GM19438 (cell line): ENCODE results near the gene TP53TG5.

ENCODE experiments used
- ATAC-seq: cut with Tn5 transposase; IDR thresholded peaks from one replicate; pipeline ENCODE4 v1.9.1; 2021; ENCODE audit warnings: low read depth; ENCODE audit not compliant: unreplicated experiment

Gene TP53TG5

GRCh38 chr20:45378191-45378590 lies at the start of gene TP53TG5:
TSS of gene TP53TG5 (minus strand) at chr20:45378325. CDS start at chr20:45378236, 89 bp downstream.
- no peak for ATAC-seq

DNA sequence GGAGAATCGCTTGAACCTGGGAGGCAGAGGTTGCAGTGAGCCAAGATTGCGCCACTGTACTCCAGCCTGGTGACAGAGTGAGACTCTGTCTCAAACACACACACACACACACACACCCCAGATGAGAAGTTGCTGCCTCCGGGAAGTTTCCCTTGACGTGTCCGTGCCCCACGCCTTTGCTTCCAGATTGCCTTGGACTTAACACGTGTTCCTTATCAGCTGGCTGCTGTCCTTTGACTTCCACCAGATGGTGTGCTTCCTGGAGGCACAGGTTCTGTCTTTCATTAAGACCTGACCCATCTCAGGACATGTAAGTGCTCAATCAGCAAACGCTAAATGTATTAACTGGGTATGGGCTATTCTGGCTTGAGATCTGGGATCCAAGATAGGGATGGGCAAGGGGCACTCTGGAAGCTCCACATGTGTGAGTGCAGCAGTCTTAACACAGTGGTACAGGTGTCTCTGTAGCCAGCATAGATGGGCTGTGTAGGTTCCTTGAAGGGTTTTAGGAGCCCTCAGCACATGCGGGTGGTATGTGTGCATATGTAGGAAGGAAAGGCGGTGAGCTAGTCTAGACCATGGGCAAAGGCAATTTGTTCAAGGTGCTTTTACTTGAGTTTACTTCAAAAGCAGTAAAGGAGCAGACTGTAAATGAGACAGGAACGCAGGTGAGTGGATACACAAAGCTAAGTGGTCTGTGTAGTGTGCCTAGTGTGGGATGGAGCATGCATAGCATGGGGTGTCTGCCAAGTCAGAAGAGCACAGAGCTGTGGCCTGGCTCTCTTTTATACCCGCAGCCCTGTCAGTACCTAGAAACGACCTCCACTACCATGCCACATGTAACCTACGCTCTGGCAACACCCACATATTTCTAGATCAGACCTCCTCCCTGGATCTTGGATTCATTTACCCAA lies 49.4 kb upstream of the TP53TG5 start:
- no peak for ATAC-seq

DNA sequence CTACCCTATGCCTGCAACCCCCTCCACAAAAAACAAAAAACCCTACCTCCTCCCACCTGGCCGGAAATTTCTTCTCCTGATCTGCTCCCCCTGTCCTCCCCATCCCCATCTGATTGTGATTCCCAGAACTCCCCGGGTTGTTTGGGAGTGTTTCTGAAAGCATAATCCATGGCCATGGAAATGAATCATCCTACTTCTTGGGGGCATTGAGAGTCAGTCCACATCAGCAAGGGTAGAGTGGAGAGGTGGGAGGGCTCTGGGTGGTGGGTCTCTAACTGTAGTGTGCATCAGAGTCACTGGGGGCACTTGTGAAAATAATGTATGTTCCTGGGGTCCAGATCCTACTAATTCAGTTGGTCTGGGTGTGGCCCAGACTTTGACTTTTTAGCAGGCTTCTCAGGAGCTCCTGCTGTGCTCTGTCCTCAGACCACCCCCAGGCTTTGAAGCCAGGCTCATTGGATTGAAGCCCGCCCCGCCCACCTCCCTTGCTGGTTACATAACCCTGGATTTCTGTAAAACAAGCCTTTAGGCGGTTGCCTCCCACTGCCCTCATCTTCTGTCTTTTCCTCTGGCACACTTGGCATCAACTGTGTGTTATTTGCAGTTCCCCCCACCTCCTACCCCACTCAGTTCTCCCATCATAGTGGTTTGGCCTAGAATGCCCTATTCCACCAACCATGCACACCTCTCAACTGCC lies 48.3 kb upstream of the TP53TG5 start:
- no peak for ATAC-seq

DNA sequence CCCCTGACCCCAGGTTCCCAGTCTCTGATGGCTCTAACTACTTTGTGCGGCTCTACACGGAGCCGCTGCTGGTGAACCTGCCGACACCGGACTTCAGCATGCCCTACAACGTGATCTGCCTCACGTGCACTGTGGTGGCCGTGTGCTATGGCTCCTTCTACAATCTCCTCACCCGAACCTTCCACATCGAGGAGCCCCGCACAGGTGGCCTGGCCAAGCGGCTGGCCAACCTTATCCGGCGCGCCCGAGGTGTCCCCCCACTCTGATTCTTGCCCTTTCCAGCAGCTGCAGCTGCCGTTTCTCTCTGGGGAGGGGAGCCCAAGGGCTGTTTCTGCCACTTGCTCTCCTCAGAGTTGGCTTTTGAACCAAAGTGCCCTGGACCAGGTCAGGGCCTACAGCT lies 47.4 kb upstream of the TP53TG5 start:
- ATAC-seq = no peak

DNA sequence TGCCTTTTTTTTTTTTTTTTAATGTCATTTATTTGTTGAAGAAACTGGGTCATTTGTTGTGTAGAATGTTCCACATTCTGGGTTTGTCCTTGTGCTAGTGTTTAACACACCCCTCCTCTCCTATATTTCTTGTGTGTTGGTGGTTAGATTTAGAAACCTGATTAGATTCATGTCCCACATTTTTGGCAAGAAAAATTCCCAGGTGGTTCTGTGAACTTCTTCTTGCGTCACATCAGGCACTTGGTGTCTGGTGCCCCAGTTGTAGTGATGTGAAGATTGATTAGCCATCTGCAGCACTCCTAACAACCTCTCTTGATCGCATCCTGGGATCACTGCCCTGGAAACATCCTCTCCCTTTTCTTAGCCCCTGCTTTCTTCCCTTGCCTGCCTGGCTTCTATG lies 45.6 kb upstream of the TP53TG5 start:
- no peak for ATAC-seq

GRCh38 chr20:45420125-45420524 lies 42.0 kb upstream of the TP53TG5 start:
- ATAC-seq = no peak

DNA sequence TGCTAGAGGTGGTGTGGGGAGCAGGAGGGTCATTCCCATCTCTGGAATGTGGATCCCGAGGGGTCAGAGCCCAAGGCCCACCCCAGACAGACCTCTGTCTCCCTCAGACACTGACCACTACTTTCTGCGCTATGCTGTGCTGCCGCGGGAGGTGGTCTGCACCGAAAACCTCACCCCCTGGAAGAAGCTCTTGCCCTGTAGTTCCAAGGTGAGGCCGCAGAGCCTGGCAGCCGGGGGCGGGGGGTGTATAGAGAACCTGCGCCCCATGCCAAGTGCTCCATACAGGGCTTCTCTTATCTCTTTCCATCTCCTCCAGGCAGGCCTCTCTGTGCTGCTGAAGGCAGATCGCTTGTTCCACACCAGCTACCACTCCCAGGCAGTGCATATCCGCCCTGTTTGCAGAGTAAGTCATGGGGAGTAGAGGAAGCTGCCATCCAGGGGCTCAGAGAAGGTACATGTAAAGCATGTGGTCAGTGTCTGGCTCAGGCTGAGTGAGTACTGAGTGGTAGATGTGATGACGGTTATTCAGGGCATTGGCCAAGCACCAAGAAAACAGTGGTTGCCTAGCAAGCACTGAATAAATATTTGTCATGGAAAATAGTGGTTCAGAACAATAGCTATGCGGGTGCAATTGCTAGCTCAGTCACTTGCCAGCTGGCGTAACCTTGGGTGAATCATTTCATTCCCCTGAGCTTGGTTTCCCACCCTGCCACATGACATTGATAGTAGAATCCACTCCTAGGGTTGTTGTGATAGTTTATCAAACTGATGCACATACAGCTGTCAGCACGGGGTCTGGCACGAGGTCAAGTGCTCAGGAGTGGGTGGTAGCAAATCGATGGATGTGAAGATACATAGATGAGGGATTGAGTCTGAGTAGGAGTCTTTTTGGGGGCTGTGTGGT lies 41.3 kb upstream of the TP53TG5 start:
- ATAC-seq = peak; percentile 65

GRCh38 chr20:45416917-45417316 lies 38.8 kb upstream of the TP53TG5 start:
- no peak for ATAC-seq

- peak; percentile 69 for ATAC-seq
These were observed 37.9 kb upstream of the TP53TG5 start, which contains the start of gene PIGT for GRCh38 chr20:45415822-45416637. TSS of gene PIGT (plus strand) at chr20:45416141. CDS start at chr20:45416157, 16 bp downstream.

DNA sequence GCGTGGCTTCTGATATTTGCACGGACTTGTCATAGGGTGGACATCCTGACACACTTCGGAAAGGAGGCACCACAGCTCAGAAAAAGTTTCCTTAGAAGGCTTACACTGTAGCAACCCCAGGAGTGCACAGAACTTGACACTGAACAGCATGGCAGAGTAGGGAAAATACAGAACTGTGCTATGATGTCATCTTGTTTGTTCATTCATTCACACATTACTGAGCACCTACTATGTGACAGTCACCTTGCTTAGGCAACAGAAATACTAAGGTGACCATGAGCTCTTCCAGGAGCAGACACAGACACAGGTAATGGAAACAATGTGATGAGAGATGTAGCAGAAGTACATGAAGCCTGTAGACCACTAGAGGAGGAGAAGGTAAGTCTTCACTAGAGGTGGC lies 35.4 kb upstream of the TP53TG5 start:
- no peak for ATAC-seq

- no peak for ATAC-seq
These were observed 34.5 kb upstream of the TP53TG5 start for GRCh38 chr20:45412653-45413052.

DNA sequence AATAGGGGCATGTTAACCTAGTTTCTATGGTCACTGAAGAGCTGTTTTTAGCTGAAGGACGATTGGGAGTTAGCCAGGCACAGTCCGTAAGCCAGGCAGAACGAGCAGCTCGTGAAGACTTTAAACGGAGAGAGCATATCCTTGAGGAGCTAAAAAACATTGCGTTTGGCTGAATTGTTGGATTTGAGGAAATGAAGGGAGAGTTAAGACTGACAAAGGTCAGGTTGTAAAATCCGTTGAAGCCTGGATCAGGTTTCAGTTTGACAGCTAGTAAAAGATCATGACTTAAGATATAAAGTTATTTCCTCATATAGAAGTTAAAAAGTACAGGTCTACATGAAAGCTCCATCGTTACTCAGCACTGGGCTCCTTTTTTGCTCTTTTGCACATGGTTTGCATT lies 32.8 kb upstream of the TP53TG5 start:
- ATAC-seq = no peak

DNA sequence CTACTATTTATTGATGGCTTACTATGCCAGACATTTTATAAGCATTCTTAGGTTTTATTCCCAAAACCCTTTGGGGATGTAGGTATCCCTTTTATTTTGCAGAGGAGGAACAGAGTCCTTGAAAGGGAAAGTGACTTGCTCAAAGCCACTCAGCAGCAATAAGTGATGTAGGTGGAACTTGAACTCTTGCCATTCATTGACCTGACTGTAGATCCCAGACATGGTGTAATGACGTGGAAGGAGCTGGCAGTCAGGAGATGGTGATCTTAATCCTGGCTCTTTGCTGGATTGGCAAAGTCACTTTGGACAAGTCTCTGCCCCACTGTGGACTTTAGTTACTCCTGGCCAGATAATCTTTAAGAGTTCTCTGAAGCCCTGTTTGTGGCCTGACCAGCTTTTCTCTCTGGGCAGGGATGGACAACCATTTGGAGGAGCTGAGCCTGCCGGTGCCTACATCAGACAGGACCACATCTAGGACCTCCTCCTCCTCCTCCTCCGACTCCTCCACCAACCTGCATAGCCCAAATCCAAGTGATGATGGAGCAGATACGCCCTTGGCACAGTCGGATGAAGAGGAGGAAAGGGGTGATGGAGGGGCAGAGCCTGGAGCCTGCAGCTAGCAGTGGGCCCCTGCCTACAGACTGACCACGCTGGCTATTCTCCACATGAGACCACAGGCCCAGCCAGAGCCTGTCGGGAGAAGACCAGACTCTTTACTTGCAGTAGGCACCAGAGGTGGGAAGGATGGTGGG lies 31.6 kb upstream of the TP53TG5 start:
- no peak for ATAC-seq

DNA sequence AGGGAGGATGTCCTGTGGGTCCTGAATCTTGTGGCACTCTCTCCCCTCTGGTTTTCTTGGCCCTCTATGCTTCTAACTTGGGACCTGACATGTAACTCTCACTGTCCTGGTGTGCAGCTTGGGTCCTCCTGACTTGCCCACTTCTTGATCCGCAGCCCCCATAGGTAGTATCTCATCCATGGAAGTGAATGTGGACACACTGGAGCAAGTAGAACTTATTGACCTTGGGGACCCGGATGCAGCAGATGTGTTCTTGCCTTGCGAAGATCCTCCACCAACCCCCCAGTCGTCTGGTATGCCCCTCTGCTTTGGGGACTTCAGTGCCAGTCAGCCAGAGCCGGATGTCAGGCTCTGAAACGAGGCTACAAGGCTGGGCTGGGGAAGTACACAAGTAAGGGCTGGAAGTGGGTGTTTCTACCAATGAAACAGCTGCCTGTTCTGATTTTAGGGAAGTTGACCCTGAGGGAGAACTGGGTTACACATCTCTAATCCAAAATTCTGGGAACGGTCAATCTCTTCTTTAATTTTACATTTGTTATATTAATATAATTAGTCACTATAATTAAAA lies 30.6 kb upstream of the TP53TG5 start:
- ATAC-seq = no peak

- no peak for ATAC-seq
These were observed 29.9 kb upstream of the TP53TG5 start, which contains the start of gene DBNDD2 for GRCh38 chr20:45407783-45408645. TSS of gene DBNDD2 (plus strand) at chr20:45408289. CDS start at chr20:45408468, 179 bp downstream.

- ATAC-seq = no peak
These were observed 29.1 kb upstream of the TP53TG5 start for GRCh38 chr20:45407067-45407745.
